ENCODE results near the gene NPHS1.

DNA sequence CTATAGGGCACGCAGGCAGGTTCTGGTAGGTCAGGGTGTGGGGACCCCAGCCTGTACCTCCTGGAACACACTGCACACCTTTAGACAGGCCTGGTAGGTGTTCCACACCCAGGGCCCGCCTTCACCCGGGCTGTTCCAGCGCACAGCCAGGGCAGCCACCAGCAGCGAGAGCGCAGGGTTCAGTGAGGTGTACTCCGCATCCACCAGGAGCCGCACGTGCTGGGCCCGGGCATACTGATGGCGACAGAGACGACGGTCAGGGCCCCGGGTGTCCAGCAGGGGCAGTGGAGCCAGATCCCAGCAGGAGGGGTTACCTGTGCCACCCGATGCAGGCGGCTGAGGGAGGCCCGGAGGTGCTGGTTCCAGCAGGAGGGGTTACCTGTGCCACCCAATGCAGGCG, 45.7 kb downstream of the NPHS1 start:
- no peak for TF ChIP-seq CTCF (IDR thresholded peaks at IDR 0.05)
- TF ChIP-seq POLR2A (IDR thresholded peaks at IDR 0.05), result no peak
